HEK293T (cell line): ENCODE results near the gene OS9.

Source experiments
- SUZ12 ChIP-seq: fragments of 450-650 bp; IDR thresholded peaks from 2 replicates; pipeline ENCODE4 v1.6.1; 2016; ENCODE audit warnings: mild to moderate bottlenecking
- TARDBP ChIP-seq: fragments of 450-650 bp; IDR thresholded peaks from 2 replicates; pipeline ENCODE4 v1.6.1; 2016

- no peak for TF ChIP-seq SUZ12
- no peak for TF ChIP-seq TARDBP
Observed at GRCh38 chr12:57761391-57761998, 67.6 kb downstream of the OS9 start.
